GM21723 (cell line): ENCODE measurements around the gene IL1F10.

ENCODE experiments used
- ATAC-seq: cut with Tn5 transposase; IDR thresholded peaks from one replicate; pipeline ENCODE4 v1.9.1; 2021; ENCODE audit warnings: mild to moderate bottlenecking, moderate library complexity; ENCODE audit not compliant: unreplicated experiment

IL1F10 gene

DNA sequence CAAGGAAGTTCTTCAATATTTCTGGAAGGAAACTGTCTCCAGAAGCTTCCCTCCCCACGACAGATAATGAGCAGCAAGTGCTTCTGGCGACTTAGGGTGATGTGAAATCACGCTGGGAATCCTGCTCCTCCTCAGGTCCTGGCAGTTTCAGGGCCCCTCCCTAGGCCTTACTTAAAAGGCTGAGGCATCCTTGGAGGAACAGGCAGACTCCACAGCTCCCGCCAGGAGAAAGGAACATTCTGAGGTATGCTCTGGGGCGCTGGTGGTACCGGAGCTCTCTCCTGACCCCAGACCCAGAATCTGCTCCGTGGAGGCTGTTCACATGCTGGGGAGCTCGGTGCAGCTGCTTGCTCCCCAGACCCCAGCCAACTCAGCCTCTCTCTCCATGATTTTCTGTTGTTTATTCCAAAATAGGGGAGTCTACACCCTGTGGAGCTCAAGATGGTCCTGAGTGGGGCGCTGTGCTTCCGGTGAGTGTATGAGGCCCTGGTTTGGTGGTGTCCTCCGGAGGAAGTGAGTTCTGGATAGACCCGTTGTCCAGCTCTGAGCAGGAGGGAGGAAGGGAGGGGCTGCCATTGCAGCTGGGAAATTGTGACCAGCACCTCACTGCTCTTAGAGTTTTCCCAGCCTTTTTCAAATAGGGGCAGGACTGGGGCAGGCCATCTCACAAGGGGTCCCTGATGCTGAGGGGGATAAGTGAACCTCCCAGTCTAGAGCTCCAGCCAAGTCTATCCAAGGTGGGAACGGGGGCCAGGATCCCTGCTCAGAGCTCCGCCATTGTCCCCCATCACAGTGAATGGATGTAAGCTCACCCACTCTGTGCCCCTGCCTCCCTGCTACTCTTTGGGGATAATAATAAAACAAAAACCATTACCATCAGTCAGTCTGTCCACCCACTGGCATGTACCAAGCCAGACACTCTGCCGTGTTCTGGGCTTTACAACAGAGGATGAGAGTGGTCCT, 8.5 kb upstream of the IL1F10 start, which contains the start of gene IL36RN:
Gene IL36RN, plus strand, starts transcription at position 201 of the 963 bp plus-strand sequence. Its CDS starts 241 bp downstream, at position 442.
- ATAC-seq: no peak

DNA sequence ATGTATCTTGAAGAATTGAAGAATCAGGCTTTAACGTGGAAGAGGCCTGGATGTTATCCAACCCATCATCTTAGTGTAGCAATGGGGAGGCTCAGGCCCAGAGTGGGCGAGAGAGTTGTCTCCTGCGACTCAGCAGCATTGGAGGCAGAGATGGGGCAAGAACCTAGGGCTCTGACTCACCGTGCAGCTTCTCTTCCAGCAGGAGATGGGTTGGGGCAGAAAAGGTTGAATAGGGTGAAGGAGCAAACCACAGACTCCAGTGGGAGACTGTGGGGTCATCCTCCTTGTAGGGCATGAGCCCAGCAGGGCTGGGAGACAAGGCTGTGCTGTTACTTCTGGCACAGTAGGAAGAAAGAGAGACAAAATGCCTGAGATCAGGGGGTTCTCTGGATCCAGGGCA, 7.4 kb upstream of the IL1F10 start:
- no peak for ATAC-seq

DNA sequence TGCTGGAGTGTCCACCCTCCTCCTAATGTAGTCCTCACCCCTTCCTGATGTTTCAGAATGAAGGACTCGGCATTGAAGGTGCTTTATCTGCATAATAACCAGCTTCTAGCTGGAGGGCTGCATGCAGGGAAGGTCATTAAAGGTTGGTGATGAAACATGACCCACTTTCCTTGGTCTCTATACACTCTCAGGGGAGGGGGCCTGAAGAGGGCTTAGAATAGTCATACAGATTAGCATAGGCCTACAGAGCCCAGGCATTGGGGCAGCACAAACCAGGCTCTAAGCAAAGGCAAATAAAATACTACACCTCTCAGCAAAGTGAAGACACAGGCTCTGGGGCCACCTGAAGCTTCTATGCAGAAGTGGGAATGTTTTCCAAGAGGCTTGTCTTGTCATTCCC, 7.0 kb upstream of the IL1F10 start:
- ATAC-seq: no peak

DNA sequence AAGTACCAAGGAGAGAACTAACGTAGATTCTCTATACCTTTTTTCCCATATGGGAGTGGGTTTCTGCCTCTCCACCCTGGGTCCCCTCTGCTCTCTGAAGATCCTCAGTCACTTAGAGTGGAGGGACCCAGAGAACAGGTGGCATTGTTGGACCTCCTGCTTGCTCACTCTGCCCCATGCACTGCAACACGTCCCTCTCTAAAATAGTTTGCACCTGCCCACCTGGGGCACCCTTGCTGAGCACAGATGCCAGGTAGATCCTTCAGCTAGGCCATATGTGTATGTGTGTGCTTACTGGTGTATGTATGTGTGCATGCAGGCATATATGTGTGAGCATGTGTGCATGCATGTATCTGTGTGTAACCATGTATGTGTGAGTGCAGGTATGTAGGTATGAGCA, 6.5 kb upstream of the IL1F10 start:
- no peak for ATAC-seq

DNA sequence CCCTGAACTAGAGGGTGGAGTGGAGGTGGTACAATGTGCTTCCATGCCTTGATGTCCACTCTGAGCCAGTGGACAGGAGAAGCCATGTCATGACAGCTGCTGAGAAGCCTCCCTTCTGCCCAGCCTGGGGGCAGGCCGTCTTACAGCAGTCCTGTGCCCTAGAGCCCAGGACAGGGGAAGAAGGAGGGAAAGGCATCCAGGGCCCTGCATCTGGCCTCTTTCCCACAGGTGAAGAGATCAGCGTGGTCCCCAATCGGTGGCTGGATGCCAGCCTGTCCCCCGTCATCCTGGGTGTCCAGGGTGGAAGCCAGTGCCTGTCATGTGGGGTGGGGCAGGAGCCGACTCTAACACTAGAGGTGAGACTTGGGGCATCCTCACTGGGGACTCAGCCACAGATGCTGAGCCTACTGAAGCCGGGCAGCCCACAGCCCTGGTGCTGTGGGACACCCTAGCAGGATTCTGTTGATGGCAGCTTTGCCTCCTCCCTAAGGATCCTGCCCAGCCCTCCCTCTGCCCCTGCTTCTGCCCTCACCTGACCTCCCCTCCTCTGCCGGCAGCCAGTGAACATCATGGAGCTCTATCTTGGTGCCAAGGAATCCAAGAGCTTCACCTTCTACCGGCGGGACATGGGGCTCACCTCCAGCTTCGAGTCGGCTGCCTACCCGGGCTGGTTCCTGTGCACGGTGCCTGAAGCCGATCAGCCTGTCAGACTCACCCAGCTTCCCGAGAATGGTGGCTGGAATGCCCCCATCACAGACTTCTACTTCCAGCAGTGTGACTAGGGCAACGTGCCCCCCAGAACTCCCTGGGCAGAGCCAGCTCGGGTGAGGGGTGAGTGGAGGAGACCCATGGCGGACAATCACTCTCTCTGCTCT, 5.6 kb upstream of the IL1F10 start:
- no peak for ATAC-seq

DNA sequence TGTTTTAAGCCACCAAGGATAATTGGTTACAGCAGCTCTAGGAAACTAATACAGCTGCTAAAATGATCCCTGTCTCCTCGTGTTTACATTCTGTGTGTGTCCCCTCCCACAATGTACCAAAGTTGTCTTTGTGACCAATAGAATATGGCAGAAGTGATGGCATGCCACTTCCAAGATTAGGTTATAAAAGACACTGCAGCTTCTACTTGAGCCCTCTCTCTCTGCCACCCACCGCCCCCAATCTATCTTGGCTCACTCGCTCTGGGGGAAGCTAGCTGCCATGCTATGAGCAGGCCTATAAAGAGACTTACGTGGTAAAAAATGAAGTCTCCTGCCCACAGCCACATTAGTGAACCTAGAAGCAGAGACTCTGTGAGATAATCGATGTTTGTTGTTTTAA, 3.5 kb upstream of the IL1F10 start:
- no peak for ATAC-seq

DNA sequence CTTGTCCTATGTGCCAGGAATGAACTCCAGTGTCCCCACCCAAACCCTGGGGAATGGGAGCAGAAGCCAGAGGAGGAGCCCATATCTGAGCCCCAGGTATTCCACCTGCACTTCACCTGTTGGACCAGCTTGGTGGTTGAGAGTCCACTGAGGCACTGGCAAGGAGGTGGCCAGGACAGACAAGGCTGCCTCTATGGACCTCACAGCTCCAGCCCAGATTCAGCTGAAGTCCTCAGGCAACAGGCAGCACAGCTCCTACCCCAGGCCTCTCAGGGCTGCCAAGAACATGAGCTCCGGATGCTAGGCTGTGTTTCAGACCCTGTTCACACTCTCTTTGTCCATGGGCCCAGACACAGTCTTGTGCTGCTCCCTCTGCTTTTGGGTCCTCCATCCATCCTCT, 2.9 kb upstream of the IL1F10 start:
- ATAC-seq: no peak

DNA sequence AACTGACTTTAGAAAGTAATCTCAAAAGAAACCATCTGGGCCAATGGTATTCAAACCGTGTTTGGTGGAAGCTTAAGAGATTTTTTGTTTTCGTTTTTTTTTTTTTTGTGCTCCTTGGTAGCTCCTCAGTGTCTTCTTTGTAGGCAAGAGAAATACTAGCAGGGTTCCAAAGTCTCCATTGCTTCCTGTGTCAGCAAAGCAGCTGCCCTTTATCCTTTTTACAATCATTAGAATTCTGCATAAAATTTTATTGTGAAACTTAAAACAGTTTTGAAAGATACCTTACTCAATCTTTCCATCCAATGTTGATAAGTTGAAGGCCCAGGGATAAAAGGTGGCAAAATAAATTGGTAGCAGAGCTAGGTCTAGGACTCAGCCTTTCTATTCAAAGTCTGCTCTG, 479 bp downstream of the IL1F10 start:
- ATAC-seq: no peak

DNA sequence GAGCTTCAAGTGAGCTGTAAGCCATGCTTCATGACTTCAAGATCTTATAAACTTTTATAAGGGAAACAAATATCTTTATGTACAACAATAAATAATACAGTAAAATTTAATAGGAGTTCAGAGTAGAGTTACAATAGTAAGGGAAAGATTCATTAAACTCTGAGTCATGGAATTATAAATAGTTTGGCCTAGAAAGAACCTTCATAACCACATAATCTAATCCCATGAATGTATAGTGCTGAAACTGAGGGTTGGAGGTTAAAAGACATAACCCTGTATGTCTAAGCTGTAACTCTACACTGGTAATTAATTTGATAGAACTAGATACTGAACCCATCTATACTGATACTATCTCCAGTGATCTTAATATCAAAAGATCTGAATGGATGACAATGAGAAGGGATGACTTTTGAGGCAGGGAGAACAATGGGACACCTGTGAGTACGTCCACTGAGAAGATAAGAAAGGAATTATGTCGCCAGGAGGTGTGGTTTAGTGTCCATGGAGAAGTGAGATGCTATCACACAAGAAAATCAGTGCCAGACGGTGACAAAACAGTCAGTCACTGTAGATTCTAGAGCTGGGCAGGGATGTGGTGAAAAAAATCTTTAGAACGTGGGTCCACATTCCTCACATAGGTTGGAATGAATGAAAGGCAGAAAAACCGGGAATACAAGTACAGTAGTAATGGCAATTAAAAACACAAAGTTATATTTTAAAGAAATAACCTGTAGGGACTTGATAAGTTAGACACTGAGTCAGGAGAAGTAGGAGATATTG, 1.1 kb downstream of the IL1F10 start:
- no peak for ATAC-seq

DNA sequence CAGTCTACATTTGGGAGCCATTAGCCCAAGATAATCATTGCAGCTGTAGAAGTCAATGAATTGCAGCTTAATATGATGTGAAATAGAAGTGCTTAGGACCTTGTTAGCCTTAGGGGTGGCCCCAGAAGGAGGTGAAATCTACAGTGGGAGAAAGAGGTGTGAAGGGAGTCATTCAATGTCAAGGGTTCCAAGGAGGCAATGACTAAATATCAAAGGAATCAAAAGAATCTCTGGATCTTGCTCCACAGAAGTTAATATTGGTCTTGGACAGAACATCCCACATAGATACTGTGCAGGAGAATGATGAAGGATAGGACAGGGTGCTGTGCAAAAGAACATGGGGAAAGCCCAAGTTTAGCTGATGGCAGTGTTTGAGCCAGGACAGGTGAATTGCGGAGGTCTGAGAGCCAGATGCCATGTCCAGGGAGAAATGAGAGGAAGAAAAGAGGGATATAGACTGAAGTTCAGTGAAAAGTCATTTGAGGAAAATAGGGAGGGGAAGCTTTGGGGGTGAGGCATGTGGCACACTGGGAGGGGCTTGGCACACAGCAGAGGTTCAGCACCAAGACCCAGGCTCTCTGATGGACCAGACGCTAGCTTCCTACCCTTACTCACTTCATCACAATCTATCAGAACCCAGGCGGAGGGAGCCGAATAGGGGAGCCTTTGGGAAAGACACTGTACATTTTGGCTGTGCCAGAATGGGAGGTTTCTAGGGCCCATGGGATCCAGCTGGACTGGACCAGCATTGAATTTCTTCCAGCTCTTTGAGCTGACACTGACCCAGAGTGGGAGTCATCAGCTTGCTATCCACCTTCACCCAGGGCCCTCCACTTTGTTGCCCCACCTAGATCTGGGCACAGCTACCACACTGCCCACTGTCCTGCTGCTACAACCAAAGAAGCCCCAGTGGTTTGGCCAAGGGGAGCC, 2.2 kb downstream of the IL1F10 start:
- ATAC-seq: no peak

DNA sequence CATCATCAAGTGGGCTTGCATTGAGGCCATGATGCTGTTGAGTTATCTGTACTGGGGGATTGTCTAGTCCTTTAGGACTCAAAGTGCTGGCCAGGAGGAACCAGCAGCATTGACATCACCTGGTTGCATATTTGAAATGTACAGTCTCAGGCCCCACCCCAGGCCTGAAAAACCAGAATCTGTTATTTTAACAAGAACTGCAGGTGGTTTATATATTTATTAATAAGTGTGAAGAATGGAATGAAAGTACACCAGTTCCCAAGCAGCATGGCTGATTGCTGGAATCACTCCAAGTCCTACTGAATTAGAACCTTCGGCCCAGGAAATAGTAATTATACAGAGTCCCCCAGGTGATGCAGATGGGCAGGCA, 2.8 kb downstream of the IL1F10 start:
- no peak for ATAC-seq

DNA sequence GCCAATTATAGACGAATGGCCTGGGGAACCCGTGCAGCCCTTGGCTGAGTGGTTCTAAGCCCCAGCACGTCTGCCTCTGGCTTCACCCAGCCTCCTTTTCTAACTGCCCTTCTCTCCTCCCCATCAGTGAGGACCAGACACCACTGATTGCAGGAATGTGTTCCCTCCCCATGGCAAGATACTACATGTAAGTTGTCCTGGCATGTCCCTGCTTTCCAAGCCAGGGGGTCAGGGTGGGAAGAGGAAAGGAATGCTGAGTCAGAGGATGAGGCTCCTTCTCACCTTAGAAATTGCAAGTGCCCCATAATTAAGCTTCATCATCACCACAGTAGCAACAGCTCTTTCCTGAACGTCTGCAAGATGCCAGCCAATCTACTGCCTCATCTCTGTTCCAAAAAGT, 4.8 kb downstream of the IL1F10 start:
- ATAC-seq: no peak

DNA sequence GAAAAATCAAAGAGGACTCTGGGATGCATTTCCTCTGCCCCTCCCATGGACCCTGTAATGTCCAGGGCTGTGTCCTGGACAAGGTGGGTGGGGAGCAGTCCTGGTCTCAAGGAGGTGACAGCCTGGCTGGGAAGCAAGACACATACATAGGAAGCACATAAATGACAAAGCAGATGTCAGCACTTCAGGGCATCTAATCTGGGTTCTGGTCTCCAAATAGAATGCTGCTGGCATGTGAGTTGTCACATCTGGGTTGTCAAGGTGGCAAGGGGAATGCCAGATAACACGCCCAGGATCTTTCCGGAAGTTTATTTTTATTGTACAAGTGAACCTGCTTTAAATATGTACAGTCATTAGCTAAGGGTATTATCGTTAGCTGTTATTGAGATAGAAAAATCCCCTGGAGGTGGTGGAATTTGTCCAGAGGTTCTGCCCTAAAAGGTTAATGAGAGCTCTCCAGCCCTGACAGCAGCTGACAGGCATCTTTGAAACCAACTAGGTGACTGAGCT, 5.6 kb downstream of the IL1F10 start:
- ATAC-seq: no peak

DNA sequence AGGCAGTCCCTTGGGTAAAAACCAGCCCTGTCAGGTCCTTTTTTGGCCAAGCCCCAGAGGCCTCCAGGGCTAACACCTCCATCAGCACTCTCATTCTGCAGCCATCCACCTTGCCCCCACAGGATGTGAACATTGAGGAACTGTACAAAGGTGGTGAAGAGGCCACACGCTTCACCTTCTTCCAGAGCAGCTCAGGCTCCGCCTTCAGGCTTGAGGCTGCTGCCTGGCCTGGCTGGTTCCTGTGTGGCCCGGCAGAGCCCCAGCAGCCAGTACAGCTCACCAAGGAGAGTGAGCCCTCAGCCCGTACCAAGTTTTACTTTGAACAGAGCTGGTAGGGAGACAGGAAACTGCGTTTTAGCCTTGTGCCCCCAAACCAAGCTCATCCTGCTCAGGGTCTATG, 7.3 kb downstream of the IL1F10 start:
- ATAC-seq: no peak

DNA sequence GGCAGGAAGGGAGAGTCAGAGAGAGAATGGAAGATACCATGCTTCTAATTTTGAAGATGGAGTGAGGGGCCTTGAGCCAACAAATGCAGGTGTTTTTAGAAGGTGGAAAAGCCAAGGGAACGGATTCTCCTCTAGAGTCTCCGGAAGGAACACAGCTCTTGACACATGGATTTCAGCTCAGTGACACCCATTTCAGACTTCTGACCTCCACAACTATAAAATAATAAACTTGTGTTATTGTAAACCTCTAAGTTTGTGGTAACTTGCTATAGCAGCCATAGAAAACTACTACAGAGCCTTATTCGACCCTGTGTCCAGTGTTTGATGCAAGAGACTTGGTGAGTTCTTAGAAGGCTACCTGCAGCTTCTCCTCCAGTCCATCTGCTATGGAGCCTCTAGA, 7.8 kb downstream of the IL1F10 start:
- no peak for ATAC-seq

DNA sequence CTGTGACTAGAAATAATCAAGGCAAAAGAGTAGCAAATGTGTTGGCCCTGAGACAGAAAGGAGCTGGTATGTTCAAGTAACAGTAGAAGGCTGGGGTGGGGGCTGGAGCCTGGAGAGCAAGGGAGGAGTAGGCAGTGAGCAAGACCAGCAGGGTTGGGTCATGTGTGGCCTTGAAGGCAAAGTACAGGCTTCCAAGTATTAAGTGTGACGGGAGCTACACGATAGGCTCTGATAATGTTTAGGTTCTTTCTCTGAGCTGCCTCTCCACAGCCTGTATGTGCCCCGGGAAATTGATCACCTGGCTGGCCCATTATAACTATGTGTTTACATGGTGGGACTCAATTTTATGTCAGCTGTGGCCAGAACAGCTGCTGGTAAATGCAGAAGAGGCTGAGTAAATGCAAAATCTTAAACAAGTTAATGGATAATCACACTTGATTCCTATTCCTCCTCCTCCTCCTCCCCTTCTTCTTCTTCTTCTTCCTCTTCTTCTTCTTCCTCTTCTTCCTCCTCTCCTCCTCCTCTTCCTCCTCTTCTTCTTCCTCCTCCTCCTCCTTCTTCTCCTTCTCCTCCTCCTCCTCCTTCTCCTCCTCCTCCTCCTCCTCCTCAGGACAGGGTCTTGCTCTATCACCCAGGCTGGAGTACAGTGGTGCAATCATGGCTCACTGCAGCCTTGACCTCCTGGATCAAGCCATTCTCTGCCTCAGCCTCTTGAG, 9.3 kb downstream of the IL1F10 start:
- ATAC-seq: no peak

DNA sequence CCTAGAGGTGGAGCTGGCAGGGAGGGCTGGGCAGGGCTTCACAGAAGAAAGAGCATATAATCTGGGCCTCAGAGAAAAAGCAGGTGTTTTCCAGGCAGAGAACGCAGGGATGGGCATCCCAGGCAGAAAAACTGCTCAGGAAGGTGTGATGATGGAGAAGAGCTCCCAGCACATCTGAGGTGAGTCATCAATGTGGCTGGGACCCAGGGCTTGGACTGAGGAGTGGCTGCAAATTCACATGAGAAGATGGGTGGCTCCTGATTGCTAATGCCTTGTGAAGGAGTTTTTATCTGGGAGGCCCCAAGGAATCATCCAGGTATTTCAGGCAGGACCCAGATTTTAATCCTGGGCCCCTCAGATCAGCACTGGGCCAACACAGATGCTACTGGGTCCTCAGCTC, 10.2 kb downstream of the IL1F10 start:
- ATAC-seq: no peak

DNA sequence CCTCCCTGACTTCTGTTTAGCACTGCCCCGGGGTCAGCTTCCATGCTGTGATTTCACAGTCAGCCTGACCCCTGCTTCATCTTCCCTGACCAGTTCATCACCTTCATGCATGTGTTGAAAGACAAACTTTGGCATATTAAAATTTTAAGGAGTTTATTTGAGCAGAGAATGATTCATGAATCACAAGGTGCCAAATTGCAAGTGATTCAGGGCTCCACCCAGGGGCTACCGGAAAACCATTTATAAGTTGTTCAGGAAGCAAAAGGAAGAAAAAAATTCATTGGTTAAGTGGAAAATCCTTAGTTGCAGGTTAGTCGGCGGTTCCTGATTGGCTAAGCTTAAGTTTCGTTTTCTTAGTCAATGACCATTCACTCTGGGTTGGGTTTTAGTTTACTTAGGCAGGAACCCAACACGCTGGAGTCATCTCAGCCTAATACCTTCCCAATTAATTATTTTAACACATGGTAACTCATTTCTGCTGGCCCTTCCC, 10.6 kb downstream of the IL1F10 start:
- no peak for ATAC-seq

DNA sequence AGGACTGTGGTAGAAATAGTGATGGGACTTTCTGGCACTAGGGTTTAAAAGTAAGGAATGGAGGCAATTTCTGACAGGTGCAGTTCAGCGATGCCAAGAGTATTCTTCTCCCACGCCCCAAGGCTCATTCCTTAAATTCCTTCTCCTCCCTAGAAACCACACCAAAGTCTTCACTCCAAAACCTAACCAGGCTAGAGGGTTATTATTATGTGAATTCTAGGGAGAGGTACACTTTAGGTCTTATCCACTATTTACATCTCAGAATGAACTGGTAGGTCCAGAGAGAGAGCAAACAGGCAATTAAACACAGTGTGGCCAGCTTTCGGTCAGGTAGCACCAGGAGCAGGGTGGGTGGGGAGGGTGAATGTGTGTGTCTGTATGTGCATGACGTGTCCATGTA, 11.4 kb downstream of the IL1F10 start:
- ATAC-seq: no peak
